Neural progenitor cell (in vitro differentiated cells): ENCODE measurements around the gene LRFN2. TPM values are rescaled to one million over a fixed set of nuclear protein-coding genes. Genes with fewer than 3 reads are reported as not detected.

Source experiments
- DNase-seq: peaks from one replicate; pipeline ENCODE4 v3.0.0-alpha.2; 2016; ENCODE audit warnings: low spot score
- H2AFZ ChIP-seq: fragments of 200-600 bp; sonication (generic); replicated peaks from 2 replicates; pipeline ENCODE4 v1.6.1; 2016; ENCODE audit warnings: antibody characterized with exemption
- H3F3A ChIP-seq: fragments of 200-600 bp; sonication (generic); 2 replicates; pipeline ENCODE4 v1.6.1; 2016; ENCODE audit warnings: antibody characterized with exemption, low read depth
- H3K27ac ChIP-seq: fragments of 200-600 bp; sonication (generic); 2 replicates; pipeline ENCODE4 v1.5.1; 2016; ENCODE audit warnings: mild to moderate bottlenecking
- H3K27me3 ChIP-seq: fragments of 200-600 bp; sonication (generic); 2 replicates; pipeline ENCODE4 v1.6.1; 2016; ENCODE audit warnings: mild to moderate bottlenecking, moderate library complexity
- H3K36me3 ChIP-seq: fragments of 200-600 bp; sonication (generic); 2 replicates; pipeline ENCODE4 v1.5.1; 2016
- H3K4me1 ChIP-seq: fragments of 200-600 bp; sonication (generic); 2 replicates; pipeline ENCODE4 v1.6.1; 2016; ENCODE audit warnings: mixed run types
- H3K4me2 ChIP-seq: fragments of 200-600 bp; sonication (generic); 2 replicates; pipeline ENCODE4 v1.6.1; 2016
- H3K4me3 ChIP-seq: fragments of 200-600 bp; sonication (generic); 2 replicates; pipeline ENCODE4 v1.5.1; 2016
- H3K79me2 ChIP-seq: fragments of 200-600 bp; sonication (generic); 2 replicates; pipeline ENCODE4 v1.6.1; 2016; ENCODE audit warnings: low read depth
- H3K9ac ChIP-seq: fragments of 200-600 bp; sonication (generic); 2 replicates; pipeline ENCODE4 v1.6.1; 2016
- H3K9me3 ChIP-seq: fragments of 200-600 bp; sonication (generic); 2 replicates; pipeline ENCODE4 v1.5.1; 2016; ENCODE audit warnings: low read depth
- H4K20me1 ChIP-seq: fragments of 200-600 bp; sonication (generic); 2 replicates; pipeline ENCODE4 v1.6.1; 2016; ENCODE audit warnings: low read depth
- H3K27ac Mint-ChIP-seq: 3 replicates; pipeline ENCODE4 v1.8.0; 2021; ENCODE audit warnings: mixed read lengths
- H3K27me3 Mint-ChIP-seq: 2 replicates; pipeline ENCODE4 v1.8.0; 2022; ENCODE audit warnings: low read depth, mild to moderate bottlenecking, inconsistent platforms, moderate library complexity, mixed read lengths; ENCODE audit not compliant: insufficient read depth
- H3K36me3 Mint-ChIP-seq: 3 replicates; pipeline ENCODE4 v1.8.0; 2021; ENCODE audit warnings: mixed read lengths
- H3K4me1 Mint-ChIP-seq: 3 replicates; pipeline ENCODE4 v1.8.0; 2021; ENCODE audit warnings: mixed read lengths
- H3K4me3 Mint-ChIP-seq: 3 replicates; pipeline ENCODE4 v1.8.0; 2021; ENCODE audit warnings: mild to moderate bottlenecking, moderate library complexity, mixed read lengths
- H3K9me3 Mint-ChIP-seq: 3 replicates; pipeline ENCODE4 v1.8.0; 2020; ENCODE audit warnings: mixed read lengths
- EZH2 ChIP-seq: fragments of 200-600 bp; sonication (generic); IDR thresholded peaks from 2 replicates; pipeline ENCODE4 v1.6.1; 2017; ENCODE audit warnings: antibody characterized with exemption, mild to moderate bottlenecking, moderate library complexity
- EZH2phosphoT487 ChIP-seq: fragments of 200-600 bp; sonication (generic); IDR thresholded peaks from 2 replicates; pipeline ENCODE4 v1.6.1; 2017; ENCODE audit warnings: antibody characterized with exemption
- total RNA-seq: library from RNA; depleted of rRNA; stranded (reverse); fragments of >200 nt; gene quantifications from 2 replicates; pipeline ENCODE4 v1.2.3, GENCODE V29; 2015; ENCODE audit warnings: low replicate concordance
- TF ChIP-seq, protein P1 (sequence below): fragments of 200-600 bp; sonication (generic); IDR thresholded peaks from 2 replicates; pipeline ENCODE4 v1.5.1; 2017; ENCODE audit warnings: antibody characterized with exemption, mild to moderate bottlenecking

The LRFN2 gene
- total RNA-seq, 1 donor from 2014 or later = not detected

DNA sequence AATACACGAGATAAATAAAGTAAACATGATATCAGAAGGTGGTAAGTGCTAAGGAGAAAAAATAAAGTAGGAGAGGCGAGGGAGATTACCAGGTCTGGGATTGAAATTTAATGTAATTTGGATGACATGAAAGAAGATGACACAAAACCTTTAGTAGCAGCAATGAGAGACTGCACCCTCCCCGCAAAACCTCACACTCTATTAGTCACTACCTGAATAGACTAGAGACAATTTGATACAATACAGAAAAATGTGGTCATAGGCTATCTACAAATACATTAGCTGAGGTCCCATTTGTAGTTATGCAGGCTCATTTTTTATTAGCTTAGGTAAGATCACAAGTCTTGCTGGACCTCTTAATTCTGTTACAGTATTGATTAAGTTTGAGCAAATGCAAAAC lies 125.5 kb downstream of the LRFN2 start:
- no peak overlapping the region for H3K4me3 ChIP-seq
- H3K27me3 Mint-ChIP-seq = peaks cover 2% of the 10 kb centered on the region
- no peak overlapping the region for H3K4me2 ChIP-seq
- no peak for DNase-seq
- no peaks in the 10 kb centered on the region for H3K36me3 ChIP-seq
- H3K4me3 Mint-ChIP-seq = no peak overlapping the region
- no peak overlapping the region for H3K9ac ChIP-seq
- H3K9me3 ChIP-seq = no peaks in the 10 kb centered on the region
- H3K27ac ChIP-seq = no peak overlapping the region
- H3K36me3 Mint-ChIP-seq = no peaks in the 10 kb centered on the region
- H3K27ac Mint-ChIP-seq = no peak overlapping the region
- no peaks in the 10 kb centered on the region for H3K9me3 Mint-ChIP-seq
- no peaks in the 10 kb centered on the region for H4K20me1 ChIP-seq
- H3K79me2 ChIP-seq = no peaks in the 10 kb centered on the region
- no peaks in the 10 kb centered on the region for H3K4me1 Mint-ChIP-seq
- no peaks in the 10 kb centered on the region for H3K27me3 ChIP-seq
- no peak overlapping the region for H2AFZ ChIP-seq
- TF ChIP-seq, protein P1, sequence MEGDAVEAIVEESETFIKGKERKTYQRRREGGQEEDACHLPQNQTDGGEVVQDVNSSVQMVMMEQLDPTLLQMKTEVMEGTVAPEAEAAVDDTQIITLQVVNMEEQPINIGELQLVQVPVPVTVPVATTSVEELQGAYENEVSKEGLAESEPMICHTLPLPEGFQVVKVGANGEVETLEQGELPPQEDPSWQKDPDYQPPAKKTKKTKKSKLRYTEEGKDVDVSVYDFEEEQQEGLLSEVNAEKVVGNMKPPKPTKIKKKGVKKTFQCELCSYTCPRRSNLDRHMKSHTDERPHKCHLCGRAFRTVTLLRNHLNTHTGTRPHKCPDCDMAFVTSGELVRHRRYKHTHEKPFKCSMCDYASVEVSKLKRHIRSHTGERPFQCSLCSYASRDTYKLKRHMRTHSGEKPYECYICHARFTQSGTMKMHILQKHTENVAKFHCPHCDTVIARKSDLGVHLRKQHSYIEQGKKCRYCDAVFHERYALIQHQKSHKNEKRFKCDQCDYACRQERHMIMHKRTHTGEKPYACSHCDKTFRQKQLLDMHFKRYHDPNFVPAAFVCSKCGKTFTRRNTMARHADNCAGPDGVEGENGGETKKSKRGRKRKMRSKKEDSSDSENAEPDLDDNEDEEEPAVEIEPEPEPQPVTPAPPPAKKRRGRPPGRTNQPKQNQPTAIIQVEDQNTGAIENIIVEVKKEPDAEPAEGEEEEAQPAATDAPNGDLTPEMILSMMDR = no peak
- TF ChIP-seq EZH2phosphoT487 (no peak), EZH2 (no peak)
- no peaks in the 10 kb centered on the region for H3F3A ChIP-seq
- no peaks in the 10 kb centered on the region for H3K4me1 ChIP-seq

GRCh38 chr6:40460380-40460779 lies 126.8 kb downstream of the LRFN2 start:
- Histone ChIP-seq H3K27ac (no peak overlapping the region), H3K36me3 (no peaks in the 10 kb centered on the region), H3K27me3 (no peaks in the 10 kb centered on the region), H2AFZ (no peak overlapping the region), H4K20me1 (no peaks in the 10 kb centered on the region), H3K9me3 (no peaks in the 10 kb centered on the region), H3K9ac (no peak overlapping the region), H3K79me2 (no peaks in the 10 kb centered on the region), H3F3A (no peaks in the 10 kb centered on the region), H3K4me1 (no peaks in the 10 kb centered on the region), H3K4me2 (no peak overlapping the region), H3K4me3 (no peak overlapping the region)
- Mint-ChIP-seq H3K27ac (no peak overlapping the region), H3K9me3 (no peaks in the 10 kb centered on the region), H3K4me1 (no peaks in the 10 kb centered on the region), H3K36me3 (no peaks in the 10 kb centered on the region), H3K27me3 (peaks cover 2% of the 10 kb centered on the region), H3K4me3 (no peak overlapping the region)
- no peak for DNase-seq
- TF ChIP-seq, protein P1 = no peak
- TF ChIP-seq EZH2 = no peak
- TF ChIP-seq EZH2phosphoT487 = no peak

GRCh38 chr6:40457261-40457660 lies 129.9 kb downstream of the LRFN2 start:
- no peaks in the 10 kb centered on the region for H3F3A ChIP-seq
- H3K9ac ChIP-seq = no peak overlapping the region
- TF ChIP-seq EZH2 (no peak), EZH2phosphoT487 (no peak)
- TF ChIP-seq, protein P1 = no peak
- no peak overlapping the region for H2AFZ ChIP-seq
- H3K4me3 ChIP-seq = no peak overlapping the region
- no peak for DNase-seq
- no peaks in the 10 kb centered on the region for H3K4me1 ChIP-seq
- no peaks in the 10 kb centered on the region for H3K36me3 ChIP-seq
- H3K79me2 ChIP-seq = no peaks in the 10 kb centered on the region
- Mint-ChIP-seq H3K36me3 (no peaks in the 10 kb centered on the region), H3K9me3 (no peaks in the 10 kb centered on the region), H3K27ac (no peak overlapping the region), H3K27me3 (no peaks in the 10 kb centered on the region), H3K4me1 (no peaks in the 10 kb centered on the region), H3K4me3 (no peak overlapping the region)
- H3K9me3 ChIP-seq = no peaks in the 10 kb centered on the region
- no peaks in the 10 kb centered on the region for H4K20me1 ChIP-seq
- H3K4me2 ChIP-seq = no peak overlapping the region
- H3K27ac ChIP-seq = no peak overlapping the region
- H3K27me3 ChIP-seq = no peaks in the 10 kb centered on the region
